Adrenal gland (tissue), 12 donors: ENCODE data around the gene CATSPER4. TPM values are rescaled to one million over a fixed set of nuclear protein-coding genes. Genes with fewer than 3 reads are reported as not detected.
A peak's percentile ranks its signal among the peaks of the same experiment; 100 is the strongest.

Source experiments
- DNase-seq, 7 donors: peaks; one replicate each; pipeline ENCODE4 v3.0.0-alpha.2; 2019 to 2020
- H3K27ac ChIP-seq, 5 donors: fragments of 200-600 bp; sonication (generic) in 4 of 5; 1 replicate in 3 of 5; 2 replicates in 2 of 5; pipeline versions ENCODE4 v1.5.1 to v1.8.0; 2016 to 2020; ENCODE audit warnings: mild to moderate bottlenecking in 1 of 5
- H3K27me3 ChIP-seq: fragments of 200-600 bp; 2 replicates; pipeline ENCODE4 v1.8.0; 2021
- H3K36me3 ChIP-seq, 2 donors: fragments of 200-600 bp; replicated peaks in 1 of 2; 1 replicate in 1 of 2; 2 replicates in 1 of 2; pipeline versions ENCODE4 v1.5.1 to v1.8.0; 2018 to 2022
- H3K4me1 ChIP-seq, 2 donors: fragments of 200-600 bp; replicated peaks in 1 of 2; 1 replicate in 1 of 2; 2 replicates in 1 of 2; pipeline versions ENCODE4 v1.5.1 to v1.8.0; 2018 to 2021
- H3K4me3 ChIP-seq, 4 donors: fragments of 200-600 bp; sonication (generic) in 3 of 4; one replicate each; pipeline ENCODE4 v1.5.1; 2016 to 2018
- H3K9me3 ChIP-seq, 3 donors: fragments of 200-600 bp; sonication (generic) in 1 of 3; replicated peaks in 1 of 3; 1 replicate in 2 of 3; 2 replicates in 1 of 3; pipeline versions ENCODE4 v1.5.1 to v1.8.0; 2016 to 2021
- CTCF ChIP-seq, 6 experiments: fragments of 450-650 bp in 4 of 6; fragments of 200-600 bp in 2 of 6; sonication (generic) in 1 of 6; IDR thresholded peaks; 1 replicate in 5 of 6; 2 replicates in 1 of 6; pipeline versions ENCODE4 v1.5.1 to v1.8.0; 2016 to 2021; ENCODE audit warnings: antibody characterized with exemption in 6 of 6, mild to moderate bottlenecking in 2 of 6, moderate library complexity in 1 of 6
- POLR2A ChIP-seq, 2 donors: fragments of 450-650 bp; IDR thresholded peaks; one replicate each; pipeline ENCODE4 v1.6.1; 2017; ENCODE audit warnings: antibody characterized with exemption in 2 of 2, mild to moderate bottlenecking in 2 of 2, moderate library complexity in 1 of 2
- WGBS, 4 donors: extraction: QIAGEN DNeasy Blood & Tissue Kit in 2 of 4; methylation state at CpG; one replicate each; pipeline versions ENCODE4 v1.1.5 to v1.1.7; 2013 to 2017; 5-methylcytosine and 5-hydroxymethylcytosine counted together
- intact Hi-C, 2 donors: fragments of 100-400 bp; cut with DNase I; formaldehyde crosslinking; loops; one replicate each; pipeline versions ENCODE4 v1.14.1 to v1.15.0; 2022 to 2023
- polyA plus RNA-seq, 3 donors: library from polyadenylated mRNA; stranded (reverse); fragments of 200-250 nt in 2 of 3; fragments of 350-450 nt in 1 of 3; fragmentation: Illumina TruSeq in 1 of 3; extraction: RNeasy Lipid Tissue Mini Kit (QIAGEN cat#74804) in 1 of 3; gene quantifications; one replicate each; pipeline ENCODE4 v1.2.3, GENCODE V29; 2013 to 2014
- total RNA-seq, 9 donors: library from RNA; depleted of rRNA in 4 of 9; stranded (reverse); fragments of >200 nt in 4 of 9; fragments of 120-200 nt in 1 of 9; fragmentation: NEBNext Ultra II Directional in 1 of 9; extraction: Animal tissue kit (Norgen Biotek cat#: 25700) in 1 of 9; gene quantifications; one replicate each; pipeline versions ENCODE4 v1.1.0 to v1.2.4, GENCODE V29; 2013 to 2023
- donor health status: healthy with polysubstance abuse.
- donor health status: Bipolar disorder and iron deficiency.
- donor health status: DM: yes; HTN: yes; CAD: no.
- donor health status: DM: no; HTN: no; CAD: no.
- donor health status: DM: no; HTN: no; CAD: no.
- donor health status: DM: yes; HTN: yes; CAD: no.

The CATSPER4 gene
- total and polyA plus RNA-seq, 12 donors: not detected

GRCh38 chr1:26215246-26215645 is 24.8 kb downstream of the CATSPER4 start:
- no peaks in the 10 kb centered on the region for H3K27me3 ChIP-seq
- WGBS, 4 donors: 43 to 50% (median 45%) methylated on average over 3 of the region's 3 CpGs
- no peaks in the 10 kb centered on the region for H3K4me1 ChIP-seq
- DNase-seq: no peak
- TF ChIP-seq CTCF (IDR thresholded peaks at IDR 0.05) (no peak), POLR2A (IDR thresholded peaks at IDR 0.05) (no peak)
- intact Hi-C loops: no loop called here
- H3K27ac ChIP-seq: no peak overlapping the region
- no peaks in the 10 kb centered on the region for H3K36me3 ChIP-seq
- no peaks in the 10 kb centered on the region for H3K9me3 ChIP-seq
- no peak overlapping the region for H3K4me3 ChIP-seq

GRCh38 chr1:26218906-26219494 is 28.6 kb downstream of the CATSPER4 start:
- no peak overlapping the region for H3K4me3 ChIP-seq
- 42 to 70% (median 59%) methylated on average over 10 to 11 of the region's 11 CpGs for WGBS, 4 donors
- no peak overlapping the region for H3K27ac ChIP-seq
- intact Hi-C loops: no loop called here
- H3K9me3 ChIP-seq: no peaks in the 10 kb centered on the region
- no peak for TF ChIP-seq POLR2A (IDR thresholded peaks at IDR 0.05)
- TF ChIP-seq CTCF (IDR thresholded peaks at IDR 0.05): no peak
- no peaks in the 10 kb centered on the region for H3K4me1 ChIP-seq
- H3K36me3 ChIP-seq: no peaks in the 10 kb centered on the region
- DNase-seq: no peak
- no peaks in the 10 kb centered on the region for H3K27me3 ChIP-seq

GRCh38 chr1:26220199-26220912 is 30.0 kb downstream of the CATSPER4 start:
- intact Hi-C loops: no loop called here
- Histone ChIP-seq H3K36me3 (no peaks in the 10 kb centered on the region), H3K27ac (no peak overlapping the region), H3K4me1 (peaks cover 0 to under 1% of the 10 kb centered on the region in 2 donors), H3K27me3 (no peaks in the 10 kb centered on the region), H3K4me3 (no peak overlapping the region), H3K9me3 (no peaks in the 10 kb centered on the region)
- 67 to 80% (median 73%) methylated on average over 23 to 27 of the region's 27 CpGs for WGBS, 4 donors
- TF ChIP-seq CTCF (IDR thresholded peaks at IDR 0.05): no peak
- no peak for TF ChIP-seq POLR2A (IDR thresholded peaks at IDR 0.05)
- DNase-seq: no peak

GRCh38 chr1:26221094-26221493 is 30.7 kb downstream of the CATSPER4 start:
- H3K36me3 ChIP-seq: no peaks in the 10 kb centered on the region
- 82 to 87% (median 85%) methylated on average over 2 of the region's 2 CpGs for WGBS, 4 donors
- no peak overlapping the region for H3K4me3 ChIP-seq
- H3K4me1 ChIP-seq: peaks cover 5 to 6% of the 10 kb centered on the region in 2 donors
- DNase-seq: peak in 1 of 7 donors; percentile 9
- H3K9me3 ChIP-seq: no peaks in the 10 kb centered on the region
- H3K27me3 ChIP-seq: no peaks in the 10 kb centered on the region
- no peak for TF ChIP-seq POLR2A (IDR thresholded peaks at IDR 0.05)
- TF ChIP-seq CTCF (IDR thresholded peaks at IDR 0.05): no peak
- intact Hi-C loops: no loop called here
- H3K27ac ChIP-seq: no peak overlapping the region
